Measurements from ENCODE around the gene HDAC7.
A peak's percentile ranks its signal among the peaks of the same experiment; 100 is the strongest.

The HDAC7 gene

GRCh38 chr12:47746073-47746472, 73.6 kb downstream of the HDAC7 start:
- DNase-seq (ENCODE audit: low spot score) = no peak

GRCh38 chr12:47745485-47746041, 74.1 kb downstream of the HDAC7 start:
- DNase-seq (ENCODE audit: low spot score) = no peak

GRCh38 chr12:47744778-47745436, 74.8 kb downstream of the HDAC7 start:
- DNase-seq (ENCODE audit: low spot score) = no peak

GRCh38 chr12:47744005-47744651, 75.6 kb downstream of the HDAC7 start:
- DNase-seq (ENCODE audit: low spot score) = no peak

GRCh38 chr12:47743311-47743860, 76.3 kb downstream of the HDAC7 start:
- no peak for DNase-seq (ENCODE audit: low spot score)

GRCh38 chr12:47742253-47742825, 77.4 kb downstream of the HDAC7 start:
- DNase-seq (ENCODE audit: low spot score) = no peak

GRCh38 chr12:47741340-47741703, 78.4 kb downstream of the HDAC7 start:
- peak; percentile 62 for DNase-seq (ENCODE audit: low spot score)

GRCh38 chr12:47740606-47741339, 78.9 kb downstream of the HDAC7 start:
- no peak for DNase-seq (ENCODE audit: low spot score)

- no peak for DNase-seq (ENCODE audit: low spot score)
Observed at GRCh38 chr12:47739979-47740378, 79.7 kb downstream of the HDAC7 start.

GRCh38 chr12:47739297-47739696, 80.4 kb downstream of the HDAC7 start:
- DNase-seq (ENCODE audit: low spot score) = no peak

GRCh38 chr12:47737936-47738594, 81.6 kb downstream of the HDAC7 start:
- no peak for DNase-seq (ENCODE audit: low spot score)

GRCh38 chr12:47736877-47737676, 82.6 kb downstream of the HDAC7 start:
- DNase-seq (ENCODE audit: low spot score) = no peak

GRCh38 chr12:47736216-47736615, 83.5 kb downstream of the HDAC7 start:
- DNase-seq (ENCODE audit: low spot score) = no peak

GRCh38 chr12:47735649-47736048, 84.1 kb downstream of the HDAC7 start:
- no peak for DNase-seq (ENCODE audit: low spot score)

GRCh38 chr12:47734725-47735480, 84.8 kb downstream of the HDAC7 start:
- DNase-seq (ENCODE audit: low spot score) = no peak

- no peak for DNase-seq (ENCODE audit: low spot score)
Observed at GRCh38 chr12:47733142-47733541, 86.6 kb downstream of the HDAC7 start.
